HFF-Myc (cell line): ENCODE data around the gene CIBAR2.

Source experiments
- DNase-seq: peaks from one replicate; pipeline ENCODE4 v3.0.0-alpha.2; 2011; ENCODE audit warnings: low read depth; ENCODE audit errors: extremely low read depth
- H3K4me3 ChIP-seq: replicated peaks from 2 replicates; pipeline ENCODE4 v1.5.1; 2011; ENCODE audit warnings: low read depth, mild to moderate bottlenecking, control low read depth, low read length
- CTCF ChIP-seq: IDR thresholded peaks from 2 replicates; pipeline ENCODE4 v1.5.1; 2012; ENCODE audit warnings: mild to moderate bottlenecking, low read depth, low read length, control low read depth; ENCODE audit errors: missing control alignments

The CIBAR2 gene

GRCh38 chr16:85156440-85156839 is 44.2 kb upstream of the CIBAR2 start:
- DNase-seq: no peak
- no peak for TF ChIP-seq CTCF
- H3K4me3 ChIP-seq: no peak overlapping the region

- TF ChIP-seq CTCF: no peak
- no peak for DNase-seq
These were observed 41.4 kb upstream of the CIBAR2 start for GRCh38 chr16:85153656-85154091.

GRCh38 chr16:85153046-85153445 is 40.8 kb upstream of the CIBAR2 start:
- no peak for DNase-seq
- no peak for TF ChIP-seq CTCF
- H3K4me3 ChIP-seq: no peak overlapping the region

More at GRCh38 chr16:85153656-85154091, 41.4 kb upstream of the CIBAR2 start:
- H3K4me3 ChIP-seq: no peak overlapping the region

GRCh38 chr16:85152414-85153030 is 40.2 kb upstream of the CIBAR2 start:
- no peak overlapping the region for H3K4me3 ChIP-seq
- DNase-seq: no peak
- TF ChIP-seq CTCF: no peak

GRCh38 chr16:85151603-85152413 is 39.5 kb upstream of the CIBAR2 start:
- no peak for TF ChIP-seq CTCF
- DNase-seq: no peak
- no peak overlapping the region for H3K4me3 ChIP-seq

GRCh38 chr16:85151079-85151602 is 38.9 kb upstream of the CIBAR2 start:
- no peak for TF ChIP-seq CTCF
- H3K4me3 ChIP-seq: no peak overlapping the region
- DNase-seq: no peak
